ENCODE measurements around the gene PDE9A.
"Not testable (repeated sequence)": the region's sequence is repeated elsewhere in the genome, so short reads cannot be mapped to it uniquely, and the experiment has no call there.

Gene PDE9A

GRCh38 chr21:42705346-42705745, 51.9 kb downstream of the PDE9A start:
- no peak for DNase-seq (ENCODE audit: low read depth, low spot score)

GRCh38 chr21:42705746-42706374, 52.4 kb downstream of the PDE9A start:
- no peak for DNase-seq (ENCODE audit: low read depth, low spot score)

GRCh38 chr21:42706765-42707164, 53.3 kb downstream of the PDE9A start:
- DNase-seq (ENCODE audit: low read depth, low spot score), result no peak

- DNase-seq (ENCODE audit: low read depth, low spot score), result no peak
These were observed 53.9 kb downstream of the PDE9A start for GRCh38 chr21:42707207-42707830.

GRCh38 chr21:42708107-42708506, 54.7 kb downstream of the PDE9A start:
- no peak for DNase-seq (ENCODE audit: low read depth, low spot score)

- not testable (repeated sequence) for DNase-seq (ENCODE audit: low read depth, low spot score)
These were observed 55.5 kb downstream of the PDE9A start for GRCh38 chr21:42708916-42709315.

- no peak for DNase-seq (ENCODE audit: low read depth, low spot score)
These were observed 58.2 kb downstream of the PDE9A start for GRCh38 chr21:42711667-42712066.

DNA sequence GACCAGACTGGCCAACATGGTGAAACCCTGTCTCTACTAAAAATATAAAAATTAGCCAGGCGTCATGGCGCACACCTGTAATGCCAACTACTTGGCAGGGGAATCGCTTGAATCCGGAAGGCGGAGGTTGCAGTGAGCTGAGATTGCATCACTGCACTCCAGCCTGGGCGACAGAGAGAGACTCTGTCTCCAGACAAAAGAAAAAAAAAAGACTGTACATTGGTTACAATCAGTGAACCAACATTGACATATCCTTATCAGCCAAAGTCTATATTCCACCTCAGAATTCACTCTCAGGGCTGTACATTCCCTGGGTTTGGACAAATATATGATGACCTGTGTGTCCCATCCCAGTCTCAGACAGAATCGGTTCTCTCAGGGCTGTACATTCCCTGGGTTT, 62.0 kb downstream of the PDE9A start:
- DNase-seq (ENCODE audit: low read depth, low spot score), result not testable (repeated sequence)

GRCh38 chr21:42716074-42716473, 62.7 kb downstream of the PDE9A start:
- no peak for DNase-seq (ENCODE audit: low read depth, low spot score)

GRCh38 chr21:42720484-42720883, 67.1 kb downstream of the PDE9A start:
- not testable (repeated sequence) for DNase-seq (ENCODE audit: low read depth, low spot score)

DNA sequence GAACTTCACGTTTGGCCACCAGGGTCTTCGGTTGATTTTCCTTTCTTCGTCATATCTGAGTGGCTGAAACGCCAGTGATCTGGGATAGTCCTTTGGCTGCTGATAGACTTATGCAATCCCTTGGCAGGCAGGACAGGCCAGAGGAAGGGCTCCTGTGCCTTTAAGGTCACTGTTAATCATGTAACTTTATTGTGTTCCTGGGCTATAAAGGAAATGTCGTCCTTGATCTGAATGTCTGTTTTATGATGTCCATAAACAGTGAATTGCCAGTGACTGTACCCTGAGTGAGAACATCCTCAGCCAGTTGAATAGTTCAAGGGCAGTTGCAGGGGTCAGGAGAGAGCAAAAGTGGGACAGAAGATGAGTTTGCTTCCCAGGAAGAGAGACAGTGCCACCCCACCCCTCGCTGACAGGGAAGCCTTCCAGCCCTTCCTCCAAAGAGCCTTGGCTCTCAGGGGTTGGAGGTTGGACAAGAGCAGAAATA, 68.0 kb downstream of the PDE9A start:
- DNase-seq (ENCODE audit: low read depth, low spot score), result no peak

- no peak for DNase-seq (ENCODE audit: low read depth, low spot score)
These were observed 68.7 kb downstream of the PDE9A start for GRCh38 chr21:42722153-42722552.

- no peak for DNase-seq (ENCODE audit: low read depth, low spot score)
These were observed 69.5 kb downstream of the PDE9A start for GRCh38 chr21:42722808-42723473.

- DNase-seq (ENCODE audit: low read depth, low spot score), result no peak
These were observed 71.0 kb downstream of the PDE9A start for GRCh38 chr21:42724226-42724920.

- DNase-seq (ENCODE audit: low read depth, low spot score), result no peak
These were observed 72.1 kb downstream of the PDE9A start for GRCh38 chr21:42725416-42725930.

- DNase-seq (ENCODE audit: low read depth, low spot score), result no peak
These were observed 78.0 kb downstream of the PDE9A start for GRCh38 chr21:42731264-42732032.

DNA sequence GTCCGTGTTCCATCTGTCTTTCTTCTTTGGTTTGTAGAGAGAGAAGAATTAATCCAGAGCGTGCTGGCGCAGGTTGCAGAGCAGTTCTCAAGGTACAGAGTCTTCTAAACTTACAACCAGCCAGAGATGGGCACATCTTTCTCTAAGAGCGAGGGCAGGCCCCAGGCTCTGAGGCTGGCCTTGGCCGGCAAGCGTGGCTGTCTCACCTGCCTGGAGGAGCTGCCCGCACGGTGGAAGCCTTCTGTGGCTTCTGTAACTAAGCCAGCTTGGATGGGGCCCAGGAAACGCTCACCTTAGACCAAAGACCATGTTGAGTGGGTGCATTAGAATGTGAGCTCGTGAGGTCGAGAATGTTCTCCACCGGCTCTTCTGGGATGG, 78.6 kb downstream of the PDE9A start:
- no peak for DNase-seq (ENCODE audit: low read depth, low spot score)

DNA sequence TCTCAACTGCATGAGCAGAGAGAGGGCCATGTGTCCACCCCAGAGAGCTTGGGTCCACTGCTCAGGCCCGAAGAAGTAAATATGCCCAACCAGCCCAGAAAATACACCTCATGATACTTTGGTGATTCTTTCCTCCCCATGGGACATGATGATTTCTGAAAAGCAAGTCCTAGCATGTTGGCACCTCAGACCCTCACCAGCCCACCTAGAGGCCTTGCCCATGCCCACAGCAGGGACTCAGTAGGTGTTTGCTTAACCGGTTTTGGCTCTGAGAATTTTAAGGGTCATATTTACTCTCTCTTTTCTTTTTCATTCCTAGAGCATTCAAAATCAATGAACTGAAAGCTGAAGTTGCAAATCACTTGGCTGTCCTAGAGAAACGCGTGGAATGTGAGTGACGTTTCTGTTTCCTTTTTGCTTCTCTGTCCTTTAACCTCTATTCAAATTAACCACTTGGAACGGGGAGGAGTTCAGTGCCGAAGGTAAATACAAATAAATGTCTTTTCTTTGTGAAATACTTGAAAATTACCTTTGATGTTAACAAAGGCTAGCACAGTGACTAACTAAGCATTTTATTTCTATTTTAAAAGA, 79.7 kb downstream of the PDE9A start:
- DNase-seq (ENCODE audit: low read depth, low spot score), result no peak

- DNase-seq (ENCODE audit: low read depth, low spot score), result no peak
These were observed 80.5 kb downstream of the PDE9A start for GRCh38 chr21:42733874-42734273.

DNA sequence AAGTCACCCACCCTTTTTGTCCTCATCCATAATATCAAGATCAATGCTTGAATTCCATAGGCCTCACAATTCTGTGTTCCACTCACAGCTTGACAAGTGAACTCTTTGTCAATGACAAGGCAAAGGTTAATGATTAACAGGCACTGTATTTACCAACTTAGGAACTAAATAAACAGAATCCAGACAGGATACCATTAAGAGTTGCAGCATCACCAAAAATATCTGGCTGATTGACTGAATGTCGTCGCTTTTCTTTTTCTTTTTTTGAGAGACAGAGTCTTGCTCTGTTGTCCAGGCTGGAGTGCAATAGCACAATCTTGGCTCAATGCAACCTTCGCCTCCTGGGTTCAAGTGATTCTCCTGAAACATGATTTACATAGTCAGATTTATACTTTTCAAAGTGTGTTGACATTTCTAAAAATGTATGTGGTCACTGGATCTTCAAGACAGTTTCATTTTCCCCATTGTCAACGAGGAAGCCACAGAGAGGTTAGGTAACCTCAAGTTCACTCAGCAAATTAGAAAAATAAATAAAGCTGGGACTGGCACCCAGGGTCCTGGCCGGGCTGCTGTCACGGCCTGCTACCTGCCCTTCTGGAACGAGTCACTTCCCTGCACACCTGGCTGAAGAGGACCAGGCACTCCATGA, 81.0 kb downstream of the PDE9A start:
- DNase-seq (ENCODE audit: low read depth, low spot score), result no peak

All from iPS DF 19.7 (cell line).